NCI-H2107 treated with DMSO at 0.1 percent for 48 hours (cell line): ENCODE data around the gene PTPN18.
"Not testable (repeated sequence)": the region's sequence is repeated elsewhere in the genome, so short reads cannot be mapped to it uniquely, and the experiment has no call there.

Experiments used
- DNase-seq: peaks from one replicate; lab custom pipeline; 2025; ENCODE audit not compliant: unreplicated experiment; lab: John Stamatoyannopoulos, UW

Gene PTPN18, protein sequence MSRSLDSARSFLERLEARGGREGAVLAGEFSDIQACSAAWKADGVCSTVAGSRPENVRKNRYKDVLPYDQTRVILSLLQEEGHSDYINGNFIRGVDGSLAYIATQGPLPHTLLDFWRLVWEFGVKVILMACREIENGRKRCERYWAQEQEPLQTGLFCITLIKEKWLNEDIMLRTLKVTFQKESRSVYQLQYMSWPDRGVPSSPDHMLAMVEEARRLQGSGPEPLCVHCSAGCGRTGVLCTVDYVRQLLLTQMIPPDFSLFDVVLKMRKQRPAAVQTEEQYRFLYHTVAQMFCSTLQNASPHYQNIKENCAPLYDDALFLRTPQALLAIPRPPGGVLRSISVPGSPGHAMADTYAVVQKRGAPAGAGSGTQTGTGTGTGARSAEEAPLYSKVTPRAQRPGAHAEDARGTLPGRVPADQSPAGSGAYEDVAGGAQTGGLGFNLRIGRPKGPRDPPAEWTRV

DNA sequence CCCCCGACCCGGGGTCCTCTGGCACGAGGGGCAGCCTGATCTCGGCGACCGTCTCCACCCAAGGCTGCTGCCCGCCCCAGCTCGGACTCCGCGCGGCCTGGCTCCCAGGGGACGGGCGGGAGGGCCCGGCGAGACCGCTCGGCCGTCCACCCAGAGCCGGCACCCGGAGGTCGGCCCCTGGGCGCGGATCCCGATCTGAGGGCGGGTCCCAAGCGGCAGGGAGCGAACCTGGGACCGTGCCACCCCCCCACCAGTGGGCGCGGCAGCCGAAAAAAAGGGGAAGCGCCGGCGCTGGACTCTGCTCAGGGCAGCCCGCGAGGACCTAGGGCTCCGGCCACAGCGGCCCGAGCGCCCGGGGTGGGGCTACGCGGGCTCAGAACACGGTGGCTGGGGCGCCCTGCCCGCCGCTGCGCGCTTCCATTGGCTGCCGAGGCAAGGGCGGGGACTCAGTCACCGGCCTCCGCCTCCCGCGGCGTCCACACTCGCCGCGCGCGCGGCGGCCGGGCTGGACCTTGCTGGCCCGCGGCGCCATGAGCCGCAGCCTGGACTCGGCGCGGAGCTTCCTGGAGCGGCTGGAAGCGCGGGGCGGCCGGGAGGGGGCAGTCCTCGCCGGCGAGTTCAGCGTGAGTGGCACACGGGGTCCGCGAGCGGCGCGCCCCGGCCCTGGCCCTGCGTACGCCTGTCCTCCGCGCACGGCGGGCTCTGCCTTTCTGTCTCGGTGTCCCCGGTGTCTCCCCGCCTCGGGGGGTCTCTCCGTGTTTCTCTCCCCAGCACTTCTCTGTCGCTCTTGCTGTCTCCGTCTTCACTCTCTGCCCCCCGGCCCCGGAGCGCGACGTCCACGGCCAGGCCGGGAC, at the start of gene PTPN18:
Gene PTPN18 (plus strand): TSS at position 479 of the 854 bp plus-strand sequence. CDS start 52 bp downstream, at position 531.
- DNase-seq = peak; percentile 11

DNA sequence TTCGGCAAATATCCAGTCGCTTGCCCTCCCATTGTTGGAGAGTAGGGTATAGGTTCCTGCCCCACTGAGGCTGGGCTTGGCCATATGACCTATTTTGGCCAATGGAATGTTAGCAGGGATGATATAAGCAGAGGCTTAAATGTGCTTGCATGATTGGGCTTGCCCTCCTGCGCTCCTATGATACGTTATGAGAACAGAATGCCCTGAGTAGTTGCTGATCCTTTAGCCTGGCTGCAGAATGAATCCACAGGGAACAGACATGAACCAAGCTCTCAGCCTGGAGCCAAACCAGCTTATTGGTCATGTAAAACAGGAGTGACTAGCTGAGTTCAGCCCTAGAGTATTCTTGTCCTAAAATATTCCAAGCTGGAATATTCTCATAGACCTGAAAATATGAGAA, 48.0 kb upstream of the PTPN18 start:
- DNase-seq = no peak

DNA sequence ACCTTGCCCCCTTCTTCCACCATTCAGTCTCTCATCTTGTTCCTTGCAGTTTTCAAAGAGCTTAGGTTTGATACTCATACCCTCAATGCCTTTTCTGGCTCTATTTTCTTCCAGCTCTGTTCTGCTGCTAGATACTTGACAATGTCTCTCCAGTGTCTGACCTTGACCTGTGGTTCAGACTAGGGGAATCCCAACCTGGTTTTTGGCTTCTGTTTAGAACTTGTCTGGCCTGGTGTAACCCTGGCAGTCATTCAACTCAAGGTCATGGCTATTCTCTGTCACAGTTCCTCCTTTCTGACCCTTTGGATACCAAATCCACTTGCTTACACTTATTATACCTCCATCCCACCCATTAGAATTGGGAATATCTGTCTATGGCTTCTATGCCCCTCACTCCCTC, 45.0 kb upstream of the PTPN18 start:
- DNase-seq = no peak

DNA sequence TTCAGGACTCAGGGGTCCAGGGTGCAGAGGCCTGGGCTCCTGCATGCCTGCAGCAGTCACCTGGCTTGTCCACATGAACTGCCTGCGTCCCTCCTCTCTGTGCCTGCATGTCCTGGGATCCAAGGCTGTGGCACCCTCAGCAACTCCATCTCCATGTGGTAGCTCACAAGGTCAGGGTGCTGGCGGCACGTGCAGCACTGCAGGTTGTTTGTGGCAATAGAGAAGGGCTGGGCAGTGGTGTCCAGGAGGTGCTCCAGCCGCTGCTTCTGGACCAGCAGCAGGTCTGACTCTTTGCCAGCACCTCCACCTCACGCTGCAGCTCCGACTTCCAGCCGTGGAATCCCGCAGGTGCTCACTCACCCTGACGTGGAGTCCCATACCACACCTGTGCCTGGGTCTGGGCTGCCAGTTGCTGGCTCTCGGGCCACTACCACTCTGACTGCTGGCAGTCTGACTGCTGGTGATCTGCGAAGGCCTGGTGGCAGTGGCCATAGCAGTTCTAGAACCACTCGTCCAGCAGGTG, 42.0 kb upstream of the PTPN18 start:
- no peak for DNase-seq

DNA sequence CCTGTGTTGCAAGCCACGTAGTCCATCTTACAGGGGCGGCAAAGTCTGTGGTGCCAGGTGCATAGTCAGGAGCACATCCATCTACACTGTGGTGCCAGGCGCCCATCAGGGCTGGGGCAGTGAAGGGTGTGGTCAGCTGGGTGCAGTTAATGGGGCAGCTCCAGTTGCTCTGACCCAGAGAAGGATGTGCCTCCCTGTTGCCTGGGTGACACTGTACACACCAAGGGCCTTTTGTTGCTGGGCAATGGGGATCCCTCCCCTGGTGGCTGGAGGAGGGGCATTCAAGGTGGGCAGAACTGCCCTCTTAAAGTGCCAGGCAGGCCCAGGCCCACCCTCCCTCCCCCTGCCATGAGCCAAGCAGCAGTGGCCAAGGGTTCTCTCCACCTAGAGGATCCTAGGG, 41.5 kb upstream of the PTPN18 start:
- DNase-seq = no peak

DNA sequence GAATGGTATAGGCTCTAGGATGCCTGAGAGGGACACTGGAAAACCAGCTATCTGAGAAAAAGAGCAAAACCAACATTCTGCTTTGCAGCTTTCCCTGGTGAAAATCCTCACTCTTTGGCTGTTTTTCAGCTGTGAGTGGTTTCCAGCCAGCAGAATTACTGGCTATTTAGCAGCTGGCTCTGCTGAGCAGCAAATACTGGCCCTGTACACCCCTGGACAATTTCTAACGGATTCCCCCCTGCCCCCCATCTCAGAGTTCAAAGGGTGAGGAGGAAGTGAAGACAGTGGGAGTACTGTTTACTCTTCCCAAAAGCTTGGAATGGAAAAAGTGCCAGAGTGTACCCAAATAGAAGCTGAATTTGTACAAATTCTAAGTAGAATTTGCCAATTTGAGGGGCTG, 39.3 kb upstream of the PTPN18 start:
- DNase-seq = no peak

DNA sequence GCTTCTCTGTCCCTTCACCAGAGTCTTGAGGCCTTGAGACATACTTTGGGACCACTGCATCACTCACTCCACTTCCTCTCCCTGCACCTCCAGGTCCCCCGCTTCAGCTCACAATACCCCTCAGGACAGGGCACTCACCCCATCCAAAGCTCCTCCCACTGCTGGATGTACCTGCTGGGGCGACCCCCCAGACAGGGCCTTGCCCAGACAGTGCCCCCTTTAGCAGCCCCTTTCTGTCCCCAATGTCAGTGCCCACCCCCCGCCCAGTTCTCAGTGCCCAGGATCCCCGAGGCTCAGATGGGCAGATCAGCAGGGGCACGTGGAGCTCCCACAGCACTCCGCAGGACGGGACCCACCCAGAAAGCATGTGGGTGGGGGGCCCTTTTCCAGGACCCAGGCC, 37.0 kb upstream of the PTPN18 start:
- DNase-seq = no peak

DNA sequence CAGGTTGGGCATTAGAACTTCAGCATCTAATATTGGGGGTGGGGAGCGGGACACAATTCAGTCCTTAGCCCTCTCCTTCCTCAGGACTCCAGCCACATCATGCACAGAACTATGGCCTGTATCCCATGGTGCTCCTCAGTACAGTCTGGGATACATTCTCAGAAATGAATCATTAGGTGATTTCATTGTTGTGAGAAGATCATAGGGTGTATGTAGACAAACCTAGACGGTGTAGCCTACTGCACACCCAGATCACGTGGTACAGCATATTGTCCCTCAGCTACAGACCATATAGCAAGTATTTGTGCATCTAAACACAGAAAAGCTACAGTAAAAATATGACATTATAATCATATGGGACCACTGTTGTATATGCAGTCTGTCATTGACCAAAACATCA, 36.3 kb upstream of the PTPN18 start:
- DNase-seq = no peak

DNA sequence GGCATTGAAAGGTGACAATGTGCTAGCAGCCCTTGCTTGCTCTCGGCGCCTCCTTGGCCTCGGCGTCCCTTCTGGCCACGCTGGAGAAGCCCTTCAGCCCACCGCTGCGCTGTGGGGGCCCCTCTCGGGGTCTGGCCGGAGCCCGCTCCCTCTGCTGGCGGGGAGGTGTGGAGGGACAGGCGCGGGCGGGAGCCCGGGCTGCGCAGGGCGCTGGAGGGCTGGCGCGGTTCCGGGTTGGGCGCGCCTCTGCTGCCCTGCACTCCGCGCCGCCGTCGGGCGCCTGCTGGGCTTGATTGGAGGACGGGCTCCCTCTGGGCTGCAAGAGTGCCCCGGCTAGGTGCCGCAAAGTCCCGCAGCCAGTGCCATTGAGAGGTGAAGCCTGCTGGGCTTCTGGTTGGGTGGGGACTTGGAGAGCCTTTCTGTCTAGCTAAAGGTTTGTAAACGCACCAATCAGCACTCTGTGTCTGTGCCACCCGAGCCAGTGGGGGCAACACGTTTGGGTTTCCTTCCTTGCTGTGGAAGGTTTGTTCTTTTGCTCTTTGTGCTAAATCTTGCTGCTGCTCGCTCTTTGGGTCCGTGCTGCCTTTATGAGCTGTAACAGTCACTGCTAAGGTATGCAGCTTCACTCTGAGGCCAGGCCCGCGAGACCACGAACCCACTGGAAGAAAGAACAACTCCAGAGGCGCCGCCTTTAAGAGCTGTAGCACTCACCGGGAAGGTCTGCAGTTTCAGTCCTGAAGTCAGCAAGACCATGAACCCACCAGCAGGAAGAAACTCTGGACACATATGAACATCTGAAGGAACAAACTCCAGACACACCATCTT, 27.9 kb upstream of the PTPN18 start:
- no peak for DNase-seq

DNA sequence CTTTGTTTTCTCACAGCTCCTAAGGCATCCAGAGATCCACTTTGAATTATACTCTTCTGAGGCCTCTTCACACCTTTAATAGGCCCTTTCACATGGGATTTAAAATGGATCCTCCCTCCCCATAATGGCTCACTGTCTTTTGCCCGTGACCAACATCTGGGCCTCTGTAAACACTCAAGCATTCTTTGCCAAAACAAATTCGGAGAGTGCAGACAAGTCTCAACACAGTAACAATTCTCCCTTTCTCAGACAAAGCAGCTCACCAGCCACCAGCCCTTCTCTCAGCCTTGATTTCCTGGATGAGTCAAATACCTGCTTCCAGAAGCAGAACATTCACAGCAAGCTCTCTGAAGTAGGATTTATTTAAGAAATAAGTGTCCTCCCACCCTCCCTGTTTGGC, 27.1 kb upstream of the PTPN18 start:
- no peak for DNase-seq

DNA sequence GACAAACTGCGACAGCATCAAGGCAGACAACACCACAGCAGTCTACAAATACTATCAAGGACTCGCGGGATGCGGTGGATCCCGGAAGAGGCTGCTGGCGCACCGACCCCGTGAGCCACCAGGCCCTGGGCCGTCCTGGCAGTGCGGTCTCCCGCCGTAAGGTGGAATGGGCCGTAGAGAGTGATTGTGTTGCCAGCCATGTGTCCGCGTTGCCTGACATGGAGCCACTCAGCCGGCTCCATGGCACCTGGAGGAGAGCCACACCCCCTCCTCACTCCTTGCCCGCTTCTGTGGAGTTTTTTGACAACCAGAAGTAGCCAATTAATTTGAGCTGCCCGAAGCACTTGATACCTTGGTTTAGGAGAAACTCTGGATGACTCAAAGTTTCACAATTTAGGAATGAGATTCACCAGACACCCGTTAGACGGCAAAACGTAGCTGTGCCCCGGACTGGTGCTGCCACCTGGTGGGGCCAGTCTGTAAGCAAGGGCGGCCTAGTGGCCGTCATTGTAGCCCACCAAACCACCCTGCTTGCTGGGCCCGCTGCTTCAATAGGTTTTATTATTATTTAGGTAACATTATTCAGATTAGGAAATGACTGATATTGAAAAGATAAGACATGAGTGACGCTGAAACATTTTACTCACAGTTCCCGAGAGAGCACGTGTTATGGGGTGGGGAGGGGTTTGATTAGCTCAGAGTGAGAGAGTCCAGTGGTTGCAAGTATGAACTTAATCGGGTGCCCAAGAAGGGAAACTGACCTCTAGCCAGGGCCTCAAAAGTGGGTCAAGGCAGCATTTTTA, 23.4 kb upstream of the PTPN18 start:
- DNase-seq = peak; percentile 28

DNA sequence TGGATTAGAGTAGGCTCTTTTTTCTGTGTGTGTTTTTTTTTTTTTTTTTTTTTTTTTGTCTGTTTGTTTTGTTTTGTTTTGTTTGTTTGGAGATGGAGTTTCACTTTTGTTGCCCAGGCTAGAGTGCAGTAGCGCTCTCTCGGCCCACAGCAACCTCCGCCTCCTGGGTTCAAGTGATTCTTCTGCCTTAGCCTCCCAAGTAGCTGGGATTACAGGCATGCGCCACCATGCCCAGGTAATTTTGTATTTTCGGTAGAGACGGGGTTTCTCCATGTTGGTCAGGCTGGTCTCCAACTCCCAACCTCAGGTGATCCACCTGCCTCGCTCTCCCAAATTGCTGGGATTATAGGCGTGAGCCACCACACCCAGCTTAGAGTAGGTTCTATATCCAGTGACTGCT, 22.6 kb upstream of the PTPN18 start:
- not testable (repeated sequence) for DNase-seq

DNA sequence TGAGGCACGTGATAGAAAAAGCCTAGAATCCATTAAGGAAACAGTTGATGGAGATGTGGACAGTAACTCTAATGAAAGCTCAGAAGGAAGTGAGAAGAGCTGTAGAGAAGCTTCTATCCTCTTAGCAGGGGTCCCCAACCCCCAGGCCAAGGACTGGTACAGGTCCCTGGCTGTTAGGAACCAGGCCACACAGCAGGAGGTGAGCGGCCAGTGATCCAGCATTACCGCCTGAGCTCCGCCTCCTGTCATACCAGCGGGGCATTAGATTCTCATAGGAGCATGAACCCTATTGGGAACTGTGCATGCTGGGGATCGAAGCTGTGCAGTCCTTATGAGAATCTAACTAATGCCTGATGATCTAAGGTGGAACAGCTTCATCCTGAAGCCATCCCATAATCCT, 21.8 kb upstream of the PTPN18 start:
- DNase-seq = no peak

DNA sequence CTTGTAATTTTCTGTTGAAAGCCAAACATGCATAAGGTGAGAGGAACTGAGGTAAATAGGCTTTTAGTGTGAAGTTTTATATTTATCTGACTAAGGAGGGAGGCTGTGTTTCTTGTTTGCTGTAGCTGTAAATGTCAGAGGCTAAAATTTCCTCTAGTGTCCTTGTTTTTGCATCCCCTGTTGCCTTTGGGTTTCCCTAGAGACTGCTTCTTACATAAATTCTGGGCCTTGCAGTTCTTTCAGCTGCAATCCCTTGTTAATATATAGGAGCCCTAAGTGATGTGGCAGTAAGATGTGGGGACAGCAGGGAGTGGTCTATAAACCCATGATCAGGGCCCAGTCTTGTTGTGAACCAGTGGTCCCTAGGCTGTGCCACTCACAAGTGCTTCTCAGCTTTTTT, 20.6 kb upstream of the PTPN18 start:
- no peak for DNase-seq

DNA sequence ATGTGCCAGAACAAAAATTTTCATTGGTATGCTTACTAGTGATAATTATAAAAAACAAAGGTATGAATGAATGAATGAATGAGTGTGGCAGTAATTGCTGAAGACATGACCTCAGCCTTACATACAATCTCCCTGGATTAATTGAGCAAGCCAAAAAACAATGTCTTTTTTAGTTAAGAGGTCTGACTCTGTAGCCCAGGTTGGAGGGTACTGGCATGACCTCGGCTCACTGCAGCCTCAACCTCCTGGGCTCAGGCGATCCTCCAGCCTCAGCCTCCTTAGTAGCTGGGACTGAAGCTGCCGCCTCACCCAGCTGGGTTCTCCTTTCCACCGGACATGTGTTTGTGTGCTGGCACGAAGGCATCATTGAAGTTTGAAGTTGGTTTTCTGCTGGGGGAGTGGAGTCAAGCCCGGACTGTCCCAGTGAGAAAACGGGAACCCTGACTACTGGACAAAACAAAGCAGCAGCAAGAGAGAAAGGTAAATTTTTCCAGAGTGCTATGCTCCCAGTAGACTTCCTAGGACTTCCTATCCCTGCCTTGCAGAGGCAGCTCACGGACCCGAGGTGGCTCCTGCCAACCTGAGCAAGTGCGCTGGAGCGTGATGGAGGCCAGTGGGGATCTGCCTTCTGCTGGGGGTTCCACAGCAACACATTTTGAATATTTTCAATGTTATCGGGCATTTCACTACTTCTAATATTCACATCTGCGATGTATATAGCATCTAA, 19.5 kb upstream of the PTPN18 start:
- DNase-seq = no peak

DNA sequence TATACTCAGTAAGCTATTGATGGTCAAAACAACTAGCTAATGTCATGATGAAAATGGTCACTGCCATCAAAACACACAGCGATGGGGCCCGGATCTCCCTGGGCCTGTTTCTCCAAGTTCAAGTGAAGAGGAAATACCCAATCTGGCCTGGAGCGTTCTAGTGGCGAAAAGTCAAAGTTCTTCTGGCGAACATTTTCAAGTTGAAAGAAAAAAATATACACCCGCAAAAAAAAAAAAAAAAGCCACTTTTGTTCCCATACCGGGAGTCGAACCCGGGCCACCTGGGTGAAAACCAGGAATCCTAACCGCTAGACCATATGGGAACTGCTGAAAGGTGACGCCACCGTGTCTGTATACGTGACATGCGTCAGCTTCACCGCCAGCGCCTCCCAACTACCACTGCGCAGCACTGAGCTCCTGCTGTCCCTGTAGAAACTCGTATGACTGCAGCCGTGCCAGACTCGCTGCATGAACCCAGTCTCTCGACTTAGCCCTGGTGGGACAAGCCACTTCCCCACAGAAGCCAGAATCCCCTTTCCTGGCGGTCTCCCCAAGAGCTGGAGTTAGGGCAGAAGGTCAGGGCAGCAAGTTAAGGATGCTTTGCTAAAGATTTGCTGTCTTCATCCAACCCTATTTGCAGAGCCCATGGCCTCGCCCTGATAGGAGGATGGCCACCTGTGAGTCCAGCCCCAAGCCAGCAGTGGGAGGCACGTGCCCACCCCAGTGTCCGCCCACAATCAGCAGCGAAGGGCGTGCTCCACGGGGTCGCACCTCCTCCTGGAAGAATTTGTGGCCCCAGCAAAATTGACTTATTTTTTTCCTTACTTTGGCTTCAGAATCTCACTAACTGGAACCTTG, 18.8 kb upstream of the PTPN18 start:
- DNase-seq = peak; percentile 59

DNA sequence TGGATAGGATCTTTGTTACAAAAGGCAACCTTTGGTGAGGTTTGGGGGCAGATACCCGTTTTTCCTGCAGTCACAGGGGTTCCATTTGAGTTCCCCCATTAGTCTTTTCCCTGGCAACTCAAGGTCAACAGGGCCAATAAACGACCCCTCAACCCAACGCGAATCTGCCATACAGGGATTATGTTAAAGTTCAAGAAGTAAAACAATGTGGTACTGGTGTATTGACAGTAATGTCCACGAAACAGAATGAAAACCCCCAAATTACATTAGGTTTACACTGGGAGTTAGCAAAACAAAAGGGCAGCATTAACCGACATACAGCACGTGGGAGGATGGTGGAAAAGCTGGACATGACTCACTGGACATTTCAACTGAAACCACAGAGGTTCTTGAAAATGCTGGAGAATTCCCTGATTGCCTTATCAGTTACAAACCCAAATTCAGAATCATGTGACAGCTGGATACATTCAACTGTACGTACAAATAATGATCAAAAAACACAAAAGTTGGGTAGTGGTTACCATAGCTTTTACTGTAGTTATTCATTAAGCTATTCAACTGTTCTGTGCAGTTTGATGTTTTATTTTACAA, 18.0 kb upstream of the PTPN18 start:
- DNase-seq = no peak

DNA sequence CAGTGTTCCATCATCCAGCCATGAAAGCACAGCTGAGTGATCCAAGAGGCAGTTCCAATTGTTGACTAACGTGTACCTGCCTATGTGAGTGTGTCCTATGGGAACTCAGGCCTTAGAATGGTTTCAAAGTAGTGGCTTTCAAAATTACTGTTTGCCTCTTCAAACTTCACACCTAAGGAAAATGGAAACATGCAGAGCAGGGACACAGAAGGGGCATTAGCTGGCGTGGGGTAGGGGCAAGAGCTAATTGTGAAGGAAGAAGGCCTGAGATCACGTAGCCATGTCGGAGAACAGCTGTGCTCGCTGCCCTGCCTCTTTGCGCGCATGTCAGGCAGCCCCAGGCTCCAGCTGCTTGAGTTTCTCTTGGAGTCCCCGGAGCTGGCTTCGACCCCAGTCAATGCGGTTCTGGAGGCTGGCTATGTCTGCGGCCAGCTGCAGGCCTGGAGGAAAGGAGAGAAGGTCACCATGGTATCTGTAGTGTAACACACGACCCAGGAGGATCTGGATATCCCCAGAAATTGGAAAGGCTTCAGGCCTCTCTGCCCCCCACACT, 17.0 kb upstream of the PTPN18 start:
- DNase-seq = no peak
